Aorta (tissue), 5 donors: ENCODE measurements around the gene FAF1. TPM values are rescaled to one million over a fixed set of nuclear protein-coding genes. Genes with fewer than 3 reads are reported as not detected.

Source experiments
- ATAC-seq: fragments of 200-7000 bp; cut with Tn5 transposase; one replicate; pipeline ENCODE4 v1.9.1; 2022; ENCODE audit warnings: moderate library complexity; ENCODE audit not compliant: low FRiP score
- DNase-seq, 2 donors: peaks; one replicate each; pipeline ENCODE4 v3.0.0-alpha.2; 2020
- H3K27ac ChIP-seq, 2 donors: one replicate each; pipeline ENCODE4 v1.5.1; 2013; ENCODE audit warnings: low read length in 2 of 2, mild to moderate bottlenecking in 2 of 2, moderate library complexity in 2 of 2, control low read depth in 1 of 2, inconsistent platforms in 1 of 2, low read depth in 1 of 2
- H3K27me3 ChIP-seq, 2 donors: one replicate each; pipeline ENCODE4 v1.6.1; 2013; ENCODE audit warnings: control low read depth in 1 of 2, low read length in 1 of 2, mild to moderate bottlenecking in 1 of 2, moderate library complexity in 1 of 2; ENCODE audit not compliant: insufficient read depth in 2 of 2, control insufficient read depth in 1 of 2
- H3K36me3 ChIP-seq, 2 donors: one replicate each; pipeline ENCODE4 v1.6.1; 2013; ENCODE audit warnings: control low read depth in 1 of 2, low read length in 1 of 2, mild to moderate bottlenecking in 1 of 2; ENCODE audit not compliant: insufficient read depth in 2 of 2, control insufficient read depth in 1 of 2
- H3K4me1 ChIP-seq, 2 donors: one replicate each; pipeline ENCODE4 v1.6.1; 2013; ENCODE audit warnings: low read length in 2 of 2, control low read depth in 1 of 2, mild to moderate bottlenecking in 1 of 2, moderate library complexity in 1 of 2; ENCODE audit not compliant: insufficient read depth in 2 of 2, control insufficient read depth in 1 of 2
- H3K4me3 ChIP-seq, 2 donors: one replicate each; pipeline ENCODE4 v1.5.1; 2013; ENCODE audit warnings: low read length in 2 of 2, control low read depth in 1 of 2, mild to moderate bottlenecking in 1 of 2
- H3K9me3 ChIP-seq: one replicate; pipeline ENCODE4 v1.6.1; 2013; ENCODE audit warnings: mild to moderate bottlenecking, low read length; ENCODE audit not compliant: control insufficient read depth
- WGBS, 2 donors: extraction: QIAGEN DNeasy Blood & Tissue Kit; methylation state at CpG; one replicate each; pipeline ENCODE4 v1.1.7; 2013; 5-methylcytosine and 5-hydroxymethylcytosine counted together
- intact Hi-C, 2 donors: fragments of 100-400 bp; cut with DNase I; formaldehyde crosslinking; loops; one replicate each; pipeline versions ENCODE4 v1.14.2 to v1.15.0; 2022
- polyA plus RNA-seq, 2 donors: library from polyadenylated mRNA; stranded (reverse); fragments of 200-250 nt; gene quantifications; one replicate each; pipeline ENCODE4 v1.2.3, GENCODE V29; 2013
- total RNA-seq, 2 donors: library from RNA; stranded (reverse); fragmentation: NEBNext Ultra II Directional; extraction: Animal tissue kit (Norgen Biotek cat#: 25700); gene quantifications; one replicate each; pipeline ENCODE4 v1.2.1, GENCODE V29; 2021
- donor health status: healthy with polysubstance abuse.
- donor health status: Bipolar disorder and iron deficiency.
- donor health status: DM: no; HTN: no; CAD: no.
- donor health status: DM: no; HTN: no; CAD: no.
- donor health status: DM: yes; HTN: yes; CAD: no.

The FAF1 gene
- total and polyA plus RNA-seq, 4 donors: 27.0 to 56.1 (median 43.0) TPM

- 97 to 99% methylated on average over 3 of the region's 3 CpGs for WGBS, 2 donors
- intact Hi-C loops: no loop called here
- no peak overlapping the region for H3K4me3 ChIP-seq
- H3K4me1 ChIP-seq: no peaks in the 10 kb centered on the region
- no peaks in the 10 kb centered on the region for H3K36me3 ChIP-seq
- no peaks in the 10 kb centered on the region for H3K9me3 ChIP-seq
- DNase-seq (no peak), ATAC-seq (no peak)
- H3K27ac ChIP-seq: no peak overlapping the region
- no peaks in the 10 kb centered on the region for H3K27me3 ChIP-seq
These were observed 278.1 kb downstream of the FAF1 start for GRCh38 chr1:50681931-50682330.

- ATAC-seq (no peak), DNase-seq (no peak)
- Histone ChIP-seq H3K4me1 (no peaks in the 10 kb centered on the region), H3K27ac (no peak overlapping the region), H3K27me3 (no peaks in the 10 kb centered on the region), H3K9me3 (no peaks in the 10 kb centered on the region), H3K4me3 (no peak overlapping the region), H3K36me3 (no peaks in the 10 kb centered on the region)
- intact Hi-C loops: no loop called here
- WGBS, 2 donors: 48 to 52% methylated on average over 4 of the region's 4 CpGs
These were observed 292.2 kb downstream of the FAF1 start for GRCh38 chr1:50667710-50668356.

- Histone ChIP-seq H3K27ac (no peak overlapping the region), H3K9me3 (no peaks in the 10 kb centered on the region), H3K4me1 (no peaks in the 10 kb centered on the region), H3K4me3 (no peak overlapping the region), H3K36me3 (no peaks in the 10 kb centered on the region), H3K27me3 (no peaks in the 10 kb centered on the region)
- ATAC-seq (no peak), DNase-seq (no peak)
- intact Hi-C loops: no loop called here
- WGBS, 2 donors: 82 to 83% methylated on average over 2 of the region's 2 CpGs
These were observed 292.8 kb downstream of the FAF1 start for GRCh38 chr1:50667272-50667671.

GRCh38 chr1:50666849-50667248 lies 293.2 kb downstream of the FAF1 start:
- H3K9me3 ChIP-seq: no peaks in the 10 kb centered on the region
- DNase-seq (no peak), ATAC-seq (no peak)
- no peak overlapping the region for H3K27ac ChIP-seq
- no peaks in the 10 kb centered on the region for H3K4me1 ChIP-seq
- no peaks in the 10 kb centered on the region for H3K27me3 ChIP-seq
- H3K36me3 ChIP-seq: no peaks in the 10 kb centered on the region
- H3K4me3 ChIP-seq: no peak overlapping the region
- intact Hi-C loops: no loop called here

GRCh38 chr1:50665413-50665812 lies 294.7 kb downstream of the FAF1 start:
- 86 to 90% methylated on average over 2 of the region's 2 CpGs for WGBS, 2 donors
- H3K27ac ChIP-seq: no peak overlapping the region
- DNase-seq (no peak), ATAC-seq (no peak)
- intact Hi-C loops: no loop called here
- H3K4me1 ChIP-seq: no peaks in the 10 kb centered on the region
- H3K36me3 ChIP-seq: no peaks in the 10 kb centered on the region
- no peak overlapping the region for H3K4me3 ChIP-seq
- no peaks in the 10 kb centered on the region for H3K9me3 ChIP-seq
- H3K27me3 ChIP-seq: no peaks in the 10 kb centered on the region

GRCh38 chr1:50661626-50662025 lies 298.4 kb downstream of the FAF1 start:
- intact Hi-C loops: no loop called here
- 83 to 87% methylated on average over 5 of the region's 5 CpGs for WGBS, 2 donors
- no peak overlapping the region for H3K27ac ChIP-seq
- H3K4me3 ChIP-seq: no peak overlapping the region
- no peaks in the 10 kb centered on the region for H3K9me3 ChIP-seq
- H3K36me3 ChIP-seq: no peaks in the 10 kb centered on the region
- no peak for DNase-seq
- no peaks in the 10 kb centered on the region for H3K27me3 ChIP-seq
- no peak for ATAC-seq
- H3K4me1 ChIP-seq: no peaks in the 10 kb centered on the region

GRCh38 chr1:50659107-50659662 lies 300.9 kb downstream of the FAF1 start:
- intact Hi-C loops: no loop called here

GRCh38 chr1:50658459-50659076 lies 301.5 kb downstream of the FAF1 start:
- ATAC-seq (no peak), DNase-seq (no peak)
- Histone ChIP-seq H3K36me3 (no peaks in the 10 kb centered on the region), H3K9me3 (no peaks in the 10 kb centered on the region), H3K27ac (no peak overlapping the region), H3K4me1 (no peaks in the 10 kb centered on the region), H3K4me3 (no peak overlapping the region), H3K27me3 (no peaks in the 10 kb centered on the region)
- intact Hi-C loops: no loop called here
- 60 to 62% methylated on average over 2 of the region's 2 CpGs for WGBS, 2 donors

More at GRCh38 chr1:50659107-50659662, 300.9 kb downstream of the FAF1 start:
- no peak for DNase-seq
- Histone ChIP-seq H3K27ac (no peak overlapping the region), H3K36me3 (no peaks in the 10 kb centered on the region), H3K4me1 (no peaks in the 10 kb centered on the region), H3K9me3 (no peaks in the 10 kb centered on the region), H3K4me3 (no peak overlapping the region), H3K27me3 (no peaks in the 10 kb centered on the region)
- no peak for ATAC-seq
- 92 to 100% methylated on average over 2 of the region's 2 CpGs for WGBS, 2 donors

- H3K27ac ChIP-seq: no peak overlapping the region
- intact Hi-C loops: no loop called here
- WGBS, 2 donors: 96 to 97% methylated on average over 3 of the region's 3 CpGs
- H3K9me3 ChIP-seq: no peaks in the 10 kb centered on the region
- H3K36me3 ChIP-seq: no peaks in the 10 kb centered on the region
- no peak overlapping the region for H3K4me3 ChIP-seq
- DNase-seq: no peak
- no peaks in the 10 kb centered on the region for H3K27me3 ChIP-seq
- no peaks in the 10 kb centered on the region for H3K4me1 ChIP-seq
- ATAC-seq: no peak
These were observed 303.1 kb downstream of the FAF1 start for GRCh38 chr1:50656931-50657330.
